ENCODE measurements around the gene NAXD. TPM values are rescaled to one million over a fixed set of nuclear protein-coding genes. Genes with fewer than 3 reads are reported as not detected.

NAXD gene
- total and polyA plus RNA-seq, 2 experiments from 2014 or later, result 16.9 to 18.5 TPM

- Histone ChIP-seq H3K4me3 (no peak overlapping the region), H3K9me2 (ENCODE audit: insufficient read depth) (no peaks in the 10 kb centered on the region), H3K27ac (ENCODE audit: low read depth) (no peak overlapping the region), H3K79me2 (replicated peaks; ENCODE audit: insufficient read depth) (no peaks in the 10 kb centered on the region), H3F3A (replicated peaks; ENCODE audit: low read depth) (no peaks in the 10 kb centered on the region), H3K4me2 (no peak overlapping the region), H3K4me1 (ENCODE audit: insufficient read depth) (no peaks in the 10 kb centered on the region), H3K27me3 (ENCODE audit: insufficient read depth) (no peaks in the 10 kb centered on the region), H3K36me3 (ENCODE audit: insufficient read depth) (no peaks in the 10 kb centered on the region), H2AFZ (peak overlapping the region; percentile 52; the same call in 1 of the 2 replicates), H4K20me1 (replicated peaks; ENCODE audit: insufficient read depth) (no peaks in the 10 kb centered on the region)
- Mint-ChIP-seq H3K27ac (no peak overlapping the region), H3K27me3 (ENCODE audit: insufficient read depth, low read depth, poor library complexity) (no peaks in the 10 kb centered on the region), H3K4me3 (no peak overlapping the region), H3K36me3 (ENCODE audit: low read depth) (no peaks in the 10 kb centered on the region), H3K4me1 (no peaks in the 10 kb centered on the region), H3K9me3 (no peaks in the 10 kb centered on the region)
- no peak for TF ChIP-seq EZH2phosphoT487 (IDR thresholded peaks at IDR 0.05; ENCODE audit: unreplicated experiment)
- no peak for ATAC-seq
- no peak for DNase-seq (ENCODE audit: low spot score)
Measured at GRCh38 chr13:110582421-110582954, 32.9 kb upstream of the NAXD start.

GRCh38 chr13:110583178-110583865 lies 32.0 kb upstream of the NAXD start:
- Mint-ChIP-seq H3K4me1 (no peaks in the 10 kb centered on the region), H3K9me3 (no peaks in the 10 kb centered on the region), H3K27me3 (ENCODE audit: insufficient read depth, low read depth, poor library complexity) (no peaks in the 10 kb centered on the region), H3K4me3 (no peak overlapping the region), H3K36me3 (ENCODE audit: low read depth) (no peaks in the 10 kb centered on the region), H3K27ac (no peak overlapping the region)
- no peak overlapping the region for H3K27ac ChIP-seq (ENCODE audit: low read depth)
- H3K9me2 ChIP-seq (ENCODE audit: insufficient read depth), result no peaks in the 10 kb centered on the region
- DNase-seq (ENCODE audit: low spot score) (no peak), ATAC-seq (no peak)
- H3K4me3 ChIP-seq, result no peak overlapping the region
- no peaks in the 10 kb centered on the region for H3F3A ChIP-seq (replicated peaks; ENCODE audit: low read depth)
- TF ChIP-seq ZNF462 (CRISPR knock-in tag; IDR thresholded peaks at IDR 0.05), result no peak
- no peak for TF ChIP-seq CREB1 (CRISPR knock-in tag; IDR thresholded peaks at IDR 0.05; ENCODE audit: low read depth)
- TF ChIP-seq POLR2AphosphoS5 (IDR thresholded peaks at IDR 0.05; ENCODE audit: low read depth), result no peak
- no peak for TF ChIP-seq ZNF114 (CRISPR knock-in tag; IDR thresholded peaks at IDR 0.05)
- no peak for TF ChIP-seq NANOG (IDR thresholded peaks at IDR 0.05; ENCODE audit: borderline replicate concordance)
- TF ChIP-seq ZNF331 (CRISPR knock-in tag; IDR thresholded peaks at IDR 0.05; ENCODE audit: low read depth), result no peak
- TF ChIP-seq CTCF (conservative IDR thresholded peaks at IDR 0.05; ENCODE audit: low read depth in 2 of 2), result no peak
- TF ChIP-seq STAT1 (IDR thresholded peaks at IDR 0.05; ENCODE audit: unreplicated experiment), result no peak
- no peak for TF ChIP-seq JUNB (IDR thresholded peaks at IDR 0.05; ENCODE audit: unreplicated experiment)
- no peak for TF ChIP-seq ETS1 (IDR thresholded peaks at IDR 0.05)
- no peaks in the 10 kb centered on the region for H3K4me1 ChIP-seq (ENCODE audit: insufficient read depth)
- no peaks in the 10 kb centered on the region for H3K36me3 ChIP-seq (ENCODE audit: insufficient read depth)
- peak overlapping the region; percentile 43 for H2AFZ ChIP-seq
- no peaks in the 10 kb centered on the region for H4K20me1 ChIP-seq (replicated peaks; ENCODE audit: insufficient read depth)
- no peaks in the 10 kb centered on the region for H3K79me2 ChIP-seq (replicated peaks; ENCODE audit: insufficient read depth)
- no peak overlapping the region for H3K4me2 ChIP-seq
- no peaks in the 10 kb centered on the region for H3K27me3 ChIP-seq (ENCODE audit: insufficient read depth)

Measured in GM23338 (cell line).